Endothelial cell of umbilical vein (primary cell): ENCODE results near the gene DENND2A. TPM values are rescaled to one million over a fixed set of nuclear protein-coding genes. Genes with fewer than 3 reads are reported as not detected.

ENCODE experiments used
- BruUV-seq: library from RNA; stranded (reverse); fragments of 400-500 nt; replicated peaks from 2 replicates; lab custom pipeline; 2021; lab: Mats Ljungman, UMichigan
- CTCF ChIA-PET: fragments of 300-600, 350-600 bp; sonication (Branson Sonifier 250); formaldehyde crosslinking; loops from one replicate; lab custom pipeline; 2021; ENCODE audit warnings: antibody characterized with exemption, inconsistent platforms; lab: Charles Lee
- POLR2A ChIA-PET: fragments of 300-600, 350-600 bp; sonication (Branson Sonifier 250); formaldehyde crosslinking; loops from one replicate; lab custom pipeline; 2021; ENCODE audit warnings: antibody characterized with exemption, inconsistent platforms; lab: Charles Lee
- DNase-seq: peaks from one replicate; pipeline ENCODE4 v3.0.0-alpha.2; 2011; ENCODE audit warnings: low read depth, low spot score
- FAIRE-seq: peaks from 2 replicates; lab custom pipeline; 2011; peaks lifted over from hg19 to GRCh38; lab: Jason Lieb, UNC
- H2AFZ ChIP-seq: 2 replicates; pipeline ENCODE4 v1.6.0; 2012; ENCODE audit warnings: low read depth, low read length, control low read depth, inconsistent platforms
- H3K27ac ChIP-seq: 2 replicates; pipeline ENCODE4 v1.5.1; 2011; ENCODE audit warnings: low read depth, mild to moderate bottlenecking, control low read depth, low read length, moderate library complexity; ENCODE audit not compliant: insufficient read depth
- H3K27me3 ChIP-seq, 2 experiments: 2 replicates each; pipeline versions ENCODE4 v1.6.0 to v1.6.1; 2011; ENCODE audit warnings: low read length in 2 of 2, mixed read lengths in 1 of 2; ENCODE audit not compliant: control insufficient read depth in 2 of 2, insufficient read depth in 2 of 2
- H3K36me3 ChIP-seq, 2 experiments: 2 replicates in 1 of 2; 3 replicates in 1 of 2; pipeline ENCODE4 v1.5.1; 2011; ENCODE audit warnings: low read length in 2 of 2, mild to moderate bottlenecking in 1 of 2, moderate library complexity in 1 of 2; ENCODE audit not compliant: control insufficient read depth in 2 of 2, insufficient read depth in 2 of 2; ENCODE audit errors: extremely low read depth in 1 of 2
- H3K4me1 ChIP-seq: 3 replicates; pipeline ENCODE4 v1.5.1; 2011; ENCODE audit warnings: mild to moderate bottlenecking, low read length; ENCODE audit not compliant: control insufficient read depth, insufficient read depth; ENCODE audit errors: extremely low read depth
- H3K4me2 ChIP-seq: 2 replicates; pipeline ENCODE4 v1.6.1; 2011; ENCODE audit warnings: low read length, control low read depth, mixed read lengths; ENCODE audit not compliant: insufficient read depth
- H3K4me3 ChIP-seq, 3 experiments: fragments of 200-600 bp in 1 of 3; sonication (generic), shearing (Covaris generic) in 1 of 3; replicated peaks in 1 of 3; 2 replicates each; pipeline ENCODE4 v1.5.1; 2011 to 2016; ENCODE audit warnings: control low read depth in 3 of 3, low read length in 3 of 3, mild to moderate bottlenecking in 2 of 3, inconsistent platforms in 1 of 3, low read depth in 1 of 3, moderate library complexity in 1 of 3; ENCODE audit not compliant: insufficient read depth in 1 of 3
- H3K79me2 ChIP-seq: 2 replicates; pipeline ENCODE4 v1.6.0; 2012; ENCODE audit warnings: low read length, inconsistent platforms; ENCODE audit not compliant: control insufficient read depth, insufficient read depth
- H3K9ac ChIP-seq: replicated peaks from 2 replicates; pipeline ENCODE3; 2011; ENCODE audit warnings: low read length, control low read depth; ENCODE audit not compliant: insufficient read depth; ENCODE audit errors: extremely low read depth
- H3K9me1 ChIP-seq: replicated peaks from 3 replicates; pipeline ENCODE4 v1.6.0; 2011; ENCODE audit warnings: mild to moderate bottlenecking, low read length; ENCODE audit not compliant: control insufficient read depth, insufficient read depth; ENCODE audit errors: extremely low read depth
- H3K9me3 ChIP-seq: replicated peaks from 2 replicates; pipeline ENCODE4 v1.5.1; 2012; ENCODE audit warnings: low read length, inconsistent platforms; ENCODE audit not compliant: control insufficient read depth, insufficient read depth
- H4K20me1 ChIP-seq: replicated peaks from 2 replicates; pipeline ENCODE3; 2011; ENCODE audit warnings: mild to moderate bottlenecking, low read length; ENCODE audit not compliant: control insufficient read depth, insufficient read depth; ENCODE audit errors: extremely low read depth
- CTCF ChIP-seq, 2 donors: IDR thresholded peaks; 1 replicate in 1 of 2; 2 replicates in 1 of 2; pipeline ENCODE4 v1.5.1; 2011; ENCODE audit warnings: low read length in 2 of 2, mild to moderate bottlenecking in 2 of 2, moderate library complexity in 2 of 2, control low read depth in 1 of 2, inconsistent platforms in 1 of 2, low read depth in 1 of 2; ENCODE audit not compliant: insufficient read depth in 1 of 2; ENCODE audit errors: extremely low read depth in 1 of 2
- EZH2 ChIP-seq: IDR thresholded peaks from 2 replicates; pipeline ENCODE4 v1.6.1; 2012; ENCODE audit warnings: borderline replicate concordance, low read depth, mild to moderate bottlenecking, moderate library complexity, low read length, inconsistent platforms; ENCODE audit not compliant: severe bottlenecking
- FOS ChIP-seq: IDR thresholded peaks from 2 replicates; pipeline ENCODE4 v1.6.1; 2011; ENCODE audit warnings: mild to moderate bottlenecking, low read length, moderate library complexity, borderline replicate concordance; ENCODE audit not compliant: insufficient read depth
- GATA2 ChIP-seq: IDR thresholded peaks from 2 replicates; pipeline ENCODE4 v1.7.0; 2011; ENCODE audit warnings: low read depth, mild to moderate bottlenecking, moderate library complexity, mixed read lengths, low read length; ENCODE audit not compliant: insufficient read length, insufficient read depth
- JUN ChIP-seq: IDR thresholded peaks from 2 replicates; pipeline ENCODE4 v1.6.1; 2011; ENCODE audit warnings: borderline replicate concordance, low read depth; ENCODE audit not compliant: insufficient read length, insufficient read depth
- MAX ChIP-seq: IDR thresholded peaks from 2 replicates; pipeline ENCODE4 v1.6.1; 2011; ENCODE audit not compliant: insufficient read depth, insufficient read length
- MYC ChIP-seq: IDR thresholded peaks from one replicate; pipeline ENCODE4 v1.6.1; 2011; ENCODE audit warnings: mild to moderate bottlenecking, low read depth, low read length
- POLR2A ChIP-seq: IDR thresholded peaks from 2 replicates; pipeline ENCODE4 v1.6.1; 2012; ENCODE audit warnings: low read depth, mild to moderate bottlenecking, control low read depth, low read length
- POLR2AphosphoS5 ChIP-seq: IDR thresholded peaks from 2 replicates; pipeline ENCODE4 v1.6.1; 2012; ENCODE audit warnings: low read depth, mild to moderate bottlenecking, control low read depth, low read length, moderate library complexity; ENCODE audit not compliant: insufficient read depth
- dilution Hi-C: fragments of 300-500 bp; cut with MboI; formaldehyde crosslinking; loops from one replicate; pipeline ENCODE4 v1.15.0; 2019; ENCODE audit warnings: low sequenced_read_pairs; ENCODE audit not compliant: extremely low pct_ligation_motif_present
- intact Hi-C: fragments of 100-400 bp; cut with micrococcal nuclease; formaldehyde crosslinking; loops from one replicate; pipeline ENCODE4 v1.10.0; 2022
- polyA plus RNA-seq, 4 experiments: library from polyadenylated mRNA; depleted of rRNA in 3 of 4; stranded (reverse) in 3 of 4; unstranded in 1 of 4; fragments of >200 nt; gene quantifications; 2 replicates each; pipeline versions ENCODE4 v1.2.1 to v1.2.3, GENCODE V29; 2011 to 2012; ENCODE audit warnings: missing spikeins in 1 of 4
- total RNA-seq: library from RNA; stranded (reverse); gene quantifications from 2 replicates; pipeline ENCODE4 v1.2.3, GENCODE V29; 2021

Gene DENND2A
- total and polyA plus RNA-seq, 2 donors (not counting 3 experiments of a cell fraction or from before 2014, with no cell fraction given) = 0.33 TPM; not detected in 1

GRCh38 chr7:140551355-140552239 is 89.0 kb downstream of the DENND2A start:
- BruUV-seq = no TSS peak

More at GRCh38 chr7:140551355-140552239, 89.0 kb downstream of the DENND2A start:
- intact Hi-C loops = no loop called here
- CTCF ChIA-PET = interaction anchor here (1.0 to 1.1 kb wide), 3 partner anchors 9 to 34 kb away, joined by 3 read pairs; no protein-coding TSS in a partner anchor
- Histone ChIP-seq H3K4me1 (no peaks in the 10 kb centered on the region), H3K9ac (no peak overlapping the region), H3K36me3 (no peaks in the 10 kb centered on the region), H3K27me3 (no peaks in the 10 kb centered on the region), H3K4me3 (no peak overlapping the region), H4K20me1 (no peaks in the 10 kb centered on the region), H3K79me2 (no peaks in the 10 kb centered on the region), H3K9me3 (no peaks in the 10 kb centered on the region), H3K4me2 (no peak overlapping the region), H3K9me1 (no peaks in the 10 kb centered on the region), H2AFZ (no peak overlapping the region), H3K27ac (no peak overlapping the region)
- no peak for TF ChIP-seq FOS
- TF ChIP-seq CTCF (IDR thresholded peaks at IDR 0.05; ENCODE audit: extremely low read depth in 1 of 2, insufficient read depth in 1 of 2, low read depth in 1 of 2, low read length in 2 of 2) = no peak
- no peak for TF ChIP-seq POLR2A
- TF ChIP-seq POLR2AphosphoS5 = no peak
- TF ChIP-seq MYC = no peak
- no peak for TF ChIP-seq EZH2
- TF ChIP-seq MAX = no peak
- TF ChIP-seq JUN = no peak
- TF ChIP-seq GATA2 = no peak
- dilution Hi-C loops = no loop called here
- DNase-seq (no peak), FAIRE-seq (no peak)
- POLR2A ChIA-PET = no interaction called here
